WTC11 (cell line): ENCODE measurements around the gene CCS.

Experiments used
- CTCF ChIP-seq: fragments of 200-600 bp; IDR thresholded peaks from 2 replicates; pipeline ENCODE4 v1.8.0; 2022; ENCODE audit warnings: antibody characterized with exemption
- E2F4 ChIP-seq: sonication (generic); formaldehyde crosslinking; IDR thresholded peaks from 2 replicates; pipeline ENCODE4 v1.8.1; 2022; ENCODE audit warnings: low read depth, mild to moderate bottlenecking, moderate library complexity, missing genetic modification reagents, borderline replicate concordance
- E2F5 ChIP-seq: sonication (generic); formaldehyde crosslinking; IDR thresholded peaks from 2 replicates; pipeline ENCODE4 v1.8.1; 2022; ENCODE audit warnings: mild to moderate bottlenecking, moderate library complexity, missing genetic modification reagents
- ETV6 ChIP-seq: sonication (generic); formaldehyde crosslinking; IDR thresholded peaks from 2 replicates; pipeline ENCODE4 v1.8.1; 2022; ENCODE audit warnings: mild to moderate bottlenecking, missing genetic modification reagents
- FOXP4 ChIP-seq: sonication (generic); formaldehyde crosslinking; IDR thresholded peaks from 2 replicates; pipeline ENCODE4 v1.8.0; 2022; ENCODE audit warnings: mild to moderate bottlenecking, missing genetic modification reagents
- NFATC4 ChIP-seq: fragments of 250-450 bp; sonication (Bioruptor Pico); IDR thresholded peaks from 2 replicates; pipeline ENCODE4 v1.9.0; 2021; ENCODE audit warnings: mild to moderate bottlenecking
- NFYB ChIP-seq: sonication (generic); formaldehyde crosslinking; conservative IDR thresholded peaks from 2 replicates; pipeline ENCODE4 v1.8.0; 2022; ENCODE audit warnings: low read depth, missing genetic modification reagents
- SP1 ChIP-seq: sonication (generic); formaldehyde crosslinking; conservative IDR thresholded peaks from 2 replicates; pipeline ENCODE4 v1.8.1; 2022; ENCODE audit warnings: missing genetic modification reagents
- TCF7 ChIP-seq: sonication (generic); formaldehyde crosslinking; IDR thresholded peaks from 2 replicates; pipeline ENCODE4 v1.8.0; 2022; ENCODE audit warnings: mild to moderate bottlenecking, low read depth, missing genetic modification reagents, moderate library complexity

GRCh38 chr11:66637557-66638176 lies 44.7 kb downstream of the CCS start:
- no peak for TF ChIP-seq FOXP4 (CRISPR knock-in tag)
- no peak for TF ChIP-seq CTCF
- TF ChIP-seq NFYB = no peak
- no peak for TF ChIP-seq E2F4 (CRISPR knock-in tag)
- no peak for TF ChIP-seq E2F5 (CRISPR knock-in tag)
- TF ChIP-seq TCF7 = no peak
- TF ChIP-seq SP1 (CRISPR knock-in tag) = no peak
- TF ChIP-seq ETV6 = no peak
- no peak for TF ChIP-seq NFATC4 (CRISPR knock-in tag)
